ENCODE measurements around the gene PICK1.
"Not testable (repeated sequence)": the region's sequence is repeated elsewhere in the genome, so short reads cannot be mapped to it uniquely, and the experiment has no call there.

PICK1 gene

GRCh38 chr22:38098410-38099249 is 41.4 kb downstream of the PICK1 start:
- peak; percentile 55 for DNase-seq

DNA sequence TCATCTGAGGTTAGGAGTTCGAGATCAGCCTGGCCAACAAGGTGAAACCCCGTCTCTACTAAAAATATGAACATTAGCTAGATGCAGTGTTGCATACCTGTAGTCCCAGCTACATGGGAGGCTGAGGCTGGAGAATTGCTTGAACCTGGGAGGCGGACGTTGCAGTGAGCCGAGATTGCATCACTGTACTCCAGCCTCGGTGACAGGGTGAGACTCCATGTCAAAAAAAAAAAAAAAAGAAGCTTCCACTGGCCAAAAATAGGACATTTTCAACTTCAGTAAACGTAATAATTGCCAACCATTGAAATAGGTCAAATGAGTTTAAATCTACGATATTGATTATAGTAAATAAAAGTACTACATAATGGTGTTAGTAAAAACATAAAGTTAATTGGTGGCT is 46.4 kb downstream of the PICK1 start:
- no peak for DNase-seq

DNA sequence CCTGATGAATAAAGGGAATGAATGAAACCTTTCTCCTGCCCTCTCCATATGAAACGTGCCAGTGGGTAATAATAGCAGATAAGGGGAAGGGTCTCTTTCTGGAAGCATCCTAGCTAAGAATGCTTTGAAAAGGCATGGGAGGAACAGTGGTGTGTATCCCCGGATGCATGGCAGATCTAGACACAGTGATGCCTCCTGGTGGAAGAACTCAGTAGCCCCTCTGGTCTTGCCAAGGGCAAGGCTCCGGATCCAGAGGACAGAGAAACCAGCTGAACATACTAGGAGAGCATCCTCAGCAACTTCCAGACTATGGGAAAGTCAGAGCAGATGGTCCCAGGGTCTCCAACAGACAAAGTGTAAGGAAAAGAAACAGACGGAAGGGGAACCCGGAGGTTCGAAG is 46.9 kb downstream of the PICK1 start:
- DNase-seq, result no peak

DNA sequence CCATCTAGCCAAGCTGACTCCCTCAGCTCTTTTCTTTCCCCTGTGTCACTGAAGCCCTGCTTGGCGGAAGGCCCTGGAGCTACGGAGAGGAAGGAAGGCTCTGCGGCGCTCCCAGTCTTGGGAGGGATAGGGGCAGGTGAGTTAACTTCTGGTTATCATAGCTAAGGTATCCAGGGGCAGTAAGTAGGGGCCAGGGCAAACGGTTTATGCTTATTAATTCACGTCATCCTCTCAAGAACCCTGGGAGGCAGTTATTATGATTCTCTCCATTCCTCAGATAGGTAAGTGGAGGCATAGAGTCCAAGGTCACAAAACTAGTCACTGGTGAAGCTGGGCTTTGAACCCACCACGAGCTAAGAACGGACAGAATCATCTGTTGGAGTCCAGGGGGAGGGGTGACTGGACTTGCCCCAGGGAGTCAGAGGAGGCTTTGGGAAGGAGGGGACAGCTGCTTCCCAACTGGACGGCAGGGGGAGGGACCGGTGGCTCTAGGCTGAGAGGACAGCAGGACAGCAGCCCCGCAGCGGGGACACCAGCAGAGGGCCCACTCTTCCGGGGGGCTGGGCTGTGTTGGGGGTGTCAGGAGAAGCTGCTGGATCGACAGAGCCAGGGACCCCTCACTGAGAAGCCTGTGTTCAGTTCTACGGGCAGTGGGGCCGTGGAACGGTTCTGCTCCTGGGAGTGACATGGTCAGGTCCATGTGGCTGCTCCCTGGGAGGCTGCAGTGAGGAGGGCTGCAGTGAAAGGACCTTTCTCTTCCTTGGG is 49.8 kb downstream of the PICK1 start:
- DNase-seq, result no peak

DNA sequence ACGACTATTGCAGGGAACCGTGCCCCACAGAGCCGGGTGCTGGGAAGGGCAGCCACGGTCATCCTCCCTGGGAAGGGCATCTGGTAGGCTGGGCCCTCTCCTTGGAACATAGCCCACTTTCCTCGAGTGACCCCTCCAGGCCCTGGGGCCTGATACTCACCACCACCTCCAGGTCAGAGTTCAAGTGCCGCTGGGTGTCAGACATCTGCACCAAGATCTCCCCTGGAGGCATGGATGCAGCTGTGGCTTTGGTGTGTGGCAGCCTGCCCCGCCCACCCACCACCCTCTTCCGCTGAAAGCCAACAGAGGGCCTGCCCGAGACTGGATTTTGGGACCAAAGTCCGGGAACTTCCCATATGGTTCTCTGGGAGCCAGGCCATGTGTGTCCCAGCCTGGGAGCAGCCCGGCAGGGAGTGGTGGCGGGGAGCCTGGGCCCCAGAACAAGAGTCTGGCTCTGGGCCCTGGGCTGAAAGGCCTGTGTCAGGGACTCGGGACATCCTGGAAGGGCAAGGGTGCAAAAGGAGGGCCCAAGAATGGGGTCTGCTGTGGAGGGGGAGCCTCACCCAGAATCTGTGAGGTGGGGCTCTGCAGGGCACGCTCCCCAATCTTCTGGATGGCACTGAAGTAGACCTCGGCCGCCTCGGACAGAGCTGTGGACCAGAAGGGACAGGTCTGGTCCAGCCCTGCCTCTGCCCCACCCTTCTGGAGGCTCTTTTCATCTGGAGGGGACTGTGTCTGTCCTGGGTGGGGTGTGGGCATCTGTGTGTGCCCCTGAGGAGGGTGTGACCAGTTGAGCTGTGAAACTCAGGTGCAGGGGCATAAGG is 50.7 kb downstream of the PICK1 start:
- no peak for DNase-seq

GRCh38 chr22:38108561-38109319 is 51.5 kb downstream of the PICK1 start:
- no peak for DNase-seq

- no peak for DNase-seq
Measured at GRCh38 chr22:38109371-38110001, 52.3 kb downstream of the PICK1 start.

GRCh38 chr22:38110008-38110862 is 53.0 kb downstream of the PICK1 start, which contains the start of gene BAIAP2L2:
TSS of gene BAIAP2L2 (minus strand) at chr22:38110684. CDS start at chr22:38110525, 159 bp downstream.
- no peak for DNase-seq

GRCh38 chr22:38110863-38111852 is 54.0 kb downstream of the PICK1 start:
- no peak for DNase-seq

DNA sequence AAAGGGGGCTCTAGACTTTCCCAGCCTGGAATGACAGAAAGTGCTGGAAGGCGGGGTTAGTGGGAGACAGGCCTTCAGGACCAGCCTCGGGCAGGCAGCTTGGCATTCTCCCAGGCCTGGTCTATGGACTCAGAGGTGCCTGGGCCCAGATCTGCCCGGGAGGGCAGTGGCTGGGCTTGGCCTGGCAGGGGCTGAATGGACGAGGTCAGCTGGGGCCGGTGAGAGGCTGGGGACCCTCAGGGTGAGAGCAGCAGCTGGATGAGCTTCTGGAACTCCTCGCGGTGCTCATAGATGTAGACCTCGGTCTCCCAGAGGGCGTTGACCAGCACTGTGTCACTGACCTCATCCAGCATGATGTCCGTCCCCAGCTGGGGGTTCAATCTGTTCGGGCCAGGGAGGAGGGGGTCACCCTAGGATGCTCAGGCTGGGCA is 54.7 kb downstream of the PICK1 start:
- DNase-seq, result no peak

- no peak for DNase-seq
Measured at GRCh38 chr22:38112381-38112780, 55.2 kb downstream of the PICK1 start.

DNA sequence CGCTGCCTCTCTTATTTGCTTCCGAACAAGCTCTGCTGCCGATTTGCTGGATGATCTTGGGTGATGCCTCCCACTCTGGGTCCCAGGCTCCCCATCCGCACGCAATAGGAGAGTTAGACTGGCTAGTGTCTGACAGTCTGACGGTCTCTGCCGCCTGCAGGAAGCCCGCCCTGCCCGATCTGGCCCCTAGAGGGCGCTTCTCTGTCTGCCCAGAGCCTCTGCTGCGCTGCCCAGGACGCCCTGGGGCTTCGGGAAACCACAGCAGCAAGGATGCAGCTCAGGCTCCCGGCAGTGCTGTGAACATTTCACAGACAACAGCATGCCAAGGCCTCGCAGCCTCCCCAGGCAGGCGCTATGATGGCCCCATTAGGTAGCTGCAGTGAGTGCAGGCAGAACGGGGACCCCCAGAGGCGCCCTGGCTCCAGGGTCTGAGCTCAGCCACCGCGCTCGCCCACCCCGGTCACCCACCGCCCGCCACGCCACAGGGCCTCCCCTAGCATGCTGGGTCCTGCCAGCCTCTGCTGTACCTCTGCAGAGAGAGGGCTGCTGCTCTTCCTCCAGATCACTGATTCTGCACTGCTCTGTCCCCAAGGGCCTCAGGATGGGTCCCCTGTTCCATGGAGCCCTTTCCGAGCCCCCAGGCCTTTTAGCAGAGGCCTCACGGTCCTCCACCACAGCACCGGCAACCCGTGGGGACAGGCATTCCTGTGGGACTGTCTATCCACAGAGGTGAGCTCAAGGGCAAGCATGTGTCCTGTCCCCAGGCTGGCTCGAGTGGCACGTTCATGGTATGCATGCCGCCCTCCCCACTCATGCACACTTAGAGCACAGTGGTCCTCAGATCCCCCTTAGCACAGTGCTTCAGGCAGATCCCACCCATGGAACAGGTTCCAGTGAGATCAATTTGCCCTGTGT is 57.5 kb downstream of the PICK1 start:
- DNase-seq, result peak; percentile 50

GRCh38 chr22:38115423-38116205 is 58.4 kb downstream of the PICK1 start:
- no peak for DNase-seq

- DNase-seq, result not testable (repeated sequence)
Measured at GRCh38 chr22:38117556-38117955, 60.4 kb downstream of the PICK1 start.

DNA sequence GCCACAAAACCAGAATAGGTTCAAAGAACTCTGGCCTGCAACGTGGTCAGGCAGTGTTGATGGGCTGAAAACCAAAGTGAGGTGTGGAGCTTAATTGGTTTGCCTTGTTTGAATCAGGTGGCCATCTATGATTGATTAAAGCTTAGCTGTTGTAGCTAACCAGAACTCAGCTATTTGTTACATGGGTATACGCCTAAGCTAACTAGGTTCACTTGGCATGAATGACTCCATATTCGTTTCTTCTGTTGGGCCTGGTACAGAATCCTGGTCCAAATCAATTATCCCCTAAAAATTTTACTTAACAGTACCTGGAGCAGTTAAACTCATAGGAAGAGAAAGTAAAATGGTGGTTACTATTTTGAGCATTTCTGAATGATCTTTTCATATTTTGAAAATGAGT is 61.0 kb downstream of the PICK1 start:
- DNase-seq, result no peak

- not testable (repeated sequence) for DNase-seq
Measured at GRCh38 chr22:38118747-38119146, 61.5 kb downstream of the PICK1 start.

- DNase-seq, result no peak
Measured at GRCh38 chr22:38120359-38121110, 63.3 kb downstream of the PICK1 start.
